ENCODE data around the gene UBA3. TPM values are rescaled to one million over a fixed set of nuclear protein-coding genes. Genes with fewer than 3 reads are reported as not detected.
A peak's percentile ranks its signal among the peaks of the same experiment; 100 is the strongest.

The UBA3 gene
- total RNA-seq, 2 experiments from 2014 or later: 91.2 to 102 TPM

- peak overlapping the region; percentile 93 for H3K4me3 Mint-ChIP-seq
- ATAC-seq (ENCODE audit: low read depth): no peak
These were observed 14.5 kb upstream of the UBA3 start for GRCh38 chr3:69094467-69095205.

GRCh38 chr3:69092030-69092516, 11.9 kb upstream of the UBA3 start:
- POLR2A ChIA-PET: interaction anchor here (0.6 to 6.7 kb wide), 12 partner anchors 10 to 236 kb away, joined by 3 to 63 read pairs (median 5); partner anchors contain the start of genes EOGT, TMF1 and UBA3

More at GRCh38 chr3:69094467-69095205, 14.5 kb upstream of the UBA3 start:
- Mint-ChIP-seq H3K36me3 (peaks cover 40% of the 10 kb centered on the region), H3K27me3 (no peaks in the 10 kb centered on the region), H3K4me1 (peaks cover 65% of the 10 kb centered on the region), H3K9me3 (no peaks in the 10 kb centered on the region), H3K27ac (peak overlapping the region; percentile 86)
- no peak for DNase-seq
- POLR2A ChIA-PET: interaction anchor here (0.6 to 4.3 kb wide), 8 partner anchors 9 to 122 kb away, joined by 3 to 63 read pairs (median 4); partner anchors contain the start of genes ARL6IP5, TMF1 and UBA3

GRCh38 chr3:69091389-69092029, 11.3 kb upstream of the UBA3 start:
- peak overlapping the region; percentile 84 for H3K27ac Mint-ChIP-seq
- peak overlapping the region; percentile 93 for H3K4me3 Mint-ChIP-seq
- DNase-seq (no peak), ATAC-seq (ENCODE audit: low read depth) (peak; percentile 1)
- POLR2A ChIA-PET: interaction anchor here (0.6 to 6.7 kb wide), 13 partner anchors 9 to 236 kb away, joined by 3 to 63 read pairs (median 5); partner anchors contain the start of genes EOGT, TMF1 and UBA3
- no peaks in the 10 kb centered on the region for H3K27me3 Mint-ChIP-seq
- H3K36me3 Mint-ChIP-seq: peaks cover 38% of the 10 kb centered on the region
- H3K9me3 Mint-ChIP-seq: no peaks in the 10 kb centered on the region
- peaks cover 69% of the 10 kb centered on the region for H3K4me1 Mint-ChIP-seq

More at GRCh38 chr3:69092030-69092516, 11.9 kb upstream of the UBA3 start:
- Mint-ChIP-seq H3K9me3 (no peaks in the 10 kb centered on the region), H3K4me3 (peak overlapping the region; percentile 93), H3K36me3 (peaks cover 38% of the 10 kb centered on the region), H3K27ac (peak overlapping the region; percentile 84), H3K27me3 (no peaks in the 10 kb centered on the region), H3K4me1 (peaks cover 71% of the 10 kb centered on the region)
- DNase-seq (no peak), ATAC-seq (ENCODE audit: low read depth) (peak; percentile 82)

GRCh38 chr3:69090021-69090420, 9.9 kb upstream of the UBA3 start:
- ATAC-seq (ENCODE audit: low read depth) (no peak), DNase-seq (no peak)
- H3K27ac Mint-ChIP-seq: peak overlapping the region; percentile 59
- H3K9me3 Mint-ChIP-seq: no peaks in the 10 kb centered on the region
- no peaks in the 10 kb centered on the region for H3K27me3 Mint-ChIP-seq
- POLR2A ChIA-PET: interaction anchor here (0.7 to 6.7 kb wide), 5 partner anchors 11 to 77 kb away, joined by 3 to 33 read pairs (median 8); partner anchors contain the start of genes EOGT, TMF1 and UBA3
- peaks cover 58% of the 10 kb centered on the region for H3K4me1 Mint-ChIP-seq
- peak overlapping the region; percentile 60 for H3K4me3 Mint-ChIP-seq
- H3K36me3 Mint-ChIP-seq: peaks cover 40% of the 10 kb centered on the region

- no peak for DNase-seq
- Mint-ChIP-seq H3K27ac (peak overlapping the region; percentile 90), H3K27me3 (no peaks in the 10 kb centered on the region), H3K9me3 (no peaks in the 10 kb centered on the region), H3K36me3 (peaks cover 33% of the 10 kb centered on the region), H3K4me3 (peak overlapping the region; percentile 86), H3K4me1 (peaks cover 57% of the 10 kb centered on the region)
- no peak for ATAC-seq (ENCODE audit: low read depth)
- POLR2A ChIA-PET: interaction anchor here (1.1 to 6.7 kb wide), 6 partner anchors 9 to 74 kb away, joined by 3 to 60 read pairs (median 38); partner anchors contain the start of genes EOGT, TMF1 and UBA3
These were observed 7.9 kb upstream of the UBA3 start for GRCh38 chr3:69088063-69088462.

GRCh38 chr3:69087030-69087791, 7.0 kb upstream of the UBA3 start:
- DNase-seq (no peak), ATAC-seq (ENCODE audit: low read depth) (no peak)
- Mint-ChIP-seq H3K36me3 (peaks cover 33% of the 10 kb centered on the region), H3K4me1 (peaks cover 57% of the 10 kb centered on the region), H3K27me3 (no peaks in the 10 kb centered on the region), H3K27ac (peak overlapping the region; percentile 76), H3K4me3 (peak overlapping the region; percentile 99), H3K9me3 (no peaks in the 10 kb centered on the region)
- POLR2A ChIA-PET: interaction anchor here (0.6 to 6.7 kb wide), 8 partner anchors 8 to 125 kb away, joined by 3 to 60 read pairs (median 19); partner anchors contain the start of genes EOGT, TMF1 and UBA3

GRCh38 chr3:69085833-69086722, 5.9 kb upstream of the UBA3 start:
- Mint-ChIP-seq H3K27me3 (no peaks in the 10 kb centered on the region), H3K36me3 (peaks cover 28% of the 10 kb centered on the region), H3K9me3 (no peaks in the 10 kb centered on the region), H3K27ac (peak overlapping the region; percentile 97), H3K4me1 (peaks cover 59% of the 10 kb centered on the region), H3K4me3 (peak overlapping the region; percentile 99)
- DNase-seq: peak; percentile 56
- POLR2A ChIA-PET: interaction anchor here (0.6 to 6.7 kb wide), 11 partner anchors 7 to 121 kb away, joined by 3 to 60 read pairs (median 11); partner anchors contain the start of genes TMF1 and UBA3
- peak; percentile 29 for ATAC-seq (ENCODE audit: low read depth)

GRCh38 chr3:69085168-69085832, 5.1 kb upstream of the UBA3 start:
- no peaks in the 10 kb centered on the region for H3K9me3 Mint-ChIP-seq
- no peak for DNase-seq
- peaks cover 23% of the 10 kb centered on the region for H3K36me3 Mint-ChIP-seq
- H3K4me1 Mint-ChIP-seq: peaks cover 58% of the 10 kb centered on the region
- H3K27me3 Mint-ChIP-seq: no peaks in the 10 kb centered on the region
- H3K4me3 Mint-ChIP-seq: peak overlapping the region; percentile 99
- POLR2A ChIA-PET: interaction anchor here (1.3 to 4.8 kb wide), 7 partner anchors 9 to 114 kb away, joined by 4 to 60 read pairs (median 21); partner anchors contain the start of gene TMF1
- ATAC-seq (ENCODE audit: low read depth): peak; percentile 3
- H3K27ac Mint-ChIP-seq: peak overlapping the region; percentile 97

GRCh38 chr3:69084326-69085167, 4.4 kb upstream of the UBA3 start, which contains the start of gene ARL6IP5:
ARL6IP5 (plus strand) TSS chr3:69084937; CDS start chr3:69085048, 111 bp downstream.
- DNase-seq (peak; percentile 92), ATAC-seq (ENCODE audit: low read depth) (peak; percentile 70)
- no peaks in the 10 kb centered on the region for H3K9me3 Mint-ChIP-seq
- POLR2A ChIA-PET: interaction anchor here (0.6 to 4.8 kb wide), 10 partner anchors 10 to 115 kb away, joined by 3 to 60 read pairs (median 4); partner anchors contain the start of genes EOGT and TMF1
- peaks cover 16% of the 10 kb centered on the region for H3K36me3 Mint-ChIP-seq
- no peaks in the 10 kb centered on the region for H3K27me3 Mint-ChIP-seq
- H3K4me1 Mint-ChIP-seq: peaks cover 52% of the 10 kb centered on the region
- H3K27ac Mint-ChIP-seq: peak within 1 kb of the TSS; percentile 97
- peak within 1 kb of the TSS; percentile 99 for H3K4me3 Mint-ChIP-seq

GRCh38 chr3:69082805-69083204, 2.6 kb upstream of the UBA3 start:
- peak; percentile 9 for ATAC-seq (ENCODE audit: low read depth)
- H3K4me1 Mint-ChIP-seq: peaks cover 54% of the 10 kb centered on the region
- POLR2A ChIA-PET: interaction anchor here (0.7 to 1.5 kb wide), 7 partner anchors 9 to 31 kb away, joined by 3 to 7 read pairs (median 4); partner anchors contain the start of gene TMF1
- H3K27me3 Mint-ChIP-seq: no peaks in the 10 kb centered on the region
- H3K27ac Mint-ChIP-seq: peak overlapping the region; percentile 80
- peak overlapping the region; percentile 54 for H3K4me3 Mint-ChIP-seq
- no peaks in the 10 kb centered on the region for H3K9me3 Mint-ChIP-seq
- H3K36me3 Mint-ChIP-seq: peaks cover 14% of the 10 kb centered on the region
- no peak for DNase-seq

Measured in activated naive CD8-positive, alpha-beta T cell treated with anti-CD3 and anti-CD28 coated beads, Interleukin-2, amount 10 ng/mL, durations not matched to agents 7 days and 5 days (primary cell).